ENCODE results near the gene ELAPOR1.

DNA sequence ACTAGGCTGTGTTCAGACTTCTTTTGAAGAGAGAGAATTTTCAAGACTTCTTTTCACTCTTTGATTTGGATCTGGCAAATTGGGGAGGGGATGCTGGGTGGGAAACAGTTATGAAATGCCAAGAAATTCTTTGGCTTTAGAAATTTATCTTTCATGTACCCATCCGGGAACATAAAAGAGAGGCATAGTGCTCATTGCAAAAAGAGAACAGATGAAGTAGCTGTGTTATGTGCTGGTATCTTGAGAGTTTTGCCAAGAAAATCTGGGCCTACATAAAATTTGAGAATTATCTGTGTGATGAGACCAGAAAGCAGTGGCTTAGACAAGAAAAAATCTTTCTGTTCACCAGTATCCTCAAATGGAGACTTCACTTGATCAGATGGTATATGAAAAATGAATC is 19.0 kb upstream of the ELAPOR1 start:
- TF ChIP-seq BCOR (IDR thresholded peaks at IDR 0.05) = no peak
- TF ChIP-seq IRF1 (CRISPR knock-in tag; IDR thresholded peaks at IDR 0.05; ENCODE audit: borderline replicate concordance) = no peak

All from K562 (cell line).